NCI-H2107 treated with DMSO at 0.1 percent for 48 hours (cell line): ENCODE data around the gene ZBTB43.

ENCODE experiments used
- DNase-seq: peaks from one replicate; lab custom pipeline; 2025; ENCODE audit not compliant: unreplicated experiment; lab: John Stamatoyannopoulos, UW

ZBTB43 gene

GRCh38 chr9:126856326-126856877, 51.6 kb downstream of the ZBTB43 start:
- no peak for DNase-seq

- DNase-seq: no peak
Observed at GRCh38 chr9:126857261-126857960, 52.6 kb downstream of the ZBTB43 start.

- DNase-seq: no peak
Observed at GRCh38 chr9:126859111-126859510, 54.3 kb downstream of the ZBTB43 start.

GRCh38 chr9:126860077-126860756, 55.4 kb downstream of the ZBTB43 start, which contains the start of gene ZBTB34:
Gene ZBTB34, plus strand, starts transcription at chr9:126860639. Its CDS starts 18,761 bp downstream, at chr9:126879400.
- DNase-seq: no peak

- no peak for DNase-seq
Observed at GRCh38 chr9:126860757-126861466, 56.1 kb downstream of the ZBTB43 start.

- DNase-seq: no peak
Observed at GRCh38 chr9:126861707-126862103, 56.9 kb downstream of the ZBTB43 start.

- no peak for DNase-seq
Observed at GRCh38 chr9:126862104-126862761, 57.4 kb downstream of the ZBTB43 start.

GRCh38 chr9:126864771-126865170, 59.9 kb downstream of the ZBTB43 start:
- peak; percentile 36 for DNase-seq

GRCh38 chr9:126869368-126869767, 64.5 kb downstream of the ZBTB43 start:
- DNase-seq: no peak

GRCh38 chr9:126872516-126872915, 67.7 kb downstream of the ZBTB43 start:
- DNase-seq: no peak

GRCh38 chr9:126874546-126875314, 69.9 kb downstream of the ZBTB43 start:
- DNase-seq: no peak

GRCh38 chr9:126875756-126876510, 71.1 kb downstream of the ZBTB43 start:
- DNase-seq: no peak

GRCh38 chr9:126876531-126876930, 71.7 kb downstream of the ZBTB43 start:
- DNase-seq: no peak

- no peak for DNase-seq
Observed at GRCh38 chr9:126877418-126877817, 72.6 kb downstream of the ZBTB43 start.

GRCh38 chr9:126879288-126879687, 74.4 kb downstream of the ZBTB43 start:
- DNase-seq: no peak

GRCh38 chr9:126880226-126880946, 75.5 kb downstream of the ZBTB43 start:
- DNase-seq: no peak

- no peak for DNase-seq
Observed at GRCh38 chr9:126880947-126881332, 76.1 kb downstream of the ZBTB43 start.

- DNase-seq: no peak
Observed at GRCh38 chr9:126882746-126883145, 77.9 kb downstream of the ZBTB43 start.

- no peak for DNase-seq
Observed at GRCh38 chr9:126883636-126884035, 78.8 kb downstream of the ZBTB43 start.
